Activated naive CD8-positive, alpha-beta T cell treated with anti-CD3 and anti-CD28 coated beads, Interleukin-2, amount 10 ng/mL, durations not matched to agents 7 days and 5 days (primary cell): ENCODE results near the gene TSPAN4. TPM values are rescaled to one million over a fixed set of nuclear protein-coding genes. Genes with fewer than 3 reads are reported as not detected.

ENCODE experiments used
- ATAC-seq: fragments of 150-1000 bp; cut with Tn5 transposase; one replicate; pipeline ENCODE4 v1.10.0; 2021; ENCODE audit warnings: low read depth, moderate library complexity
- POLR2A ChIA-PET: fragments of 350-600 bp; sonication (Branson Sonifier 250); formaldehyde crosslinking; loops from one replicate; lab custom pipeline; 2021; ENCODE audit warnings: antibody characterized with exemption; lab: Charles Lee
- DNase-seq: peaks from one replicate; pipeline ENCODE4 v3.0.0; 2021
- H3K27ac Mint-ChIP-seq: one replicate; pipeline ENCODE4 v1.8.0; 2022; ENCODE audit warnings: mild to moderate bottlenecking, mixed read lengths
- H3K27me3 Mint-ChIP-seq: one replicate; pipeline ENCODE4 v1.8.0; 2022; ENCODE audit warnings: mild to moderate bottlenecking, moderate library complexity, mixed read lengths
- H3K36me3 Mint-ChIP-seq: one replicate; pipeline ENCODE4 v1.8.0; 2021; ENCODE audit warnings: mild to moderate bottlenecking, mixed read lengths
- H3K4me1 Mint-ChIP-seq: one replicate; pipeline ENCODE4 v1.8.0; 2021; ENCODE audit warnings: mixed read lengths
- H3K4me3 Mint-ChIP-seq: one replicate; pipeline ENCODE4 v1.8.0; 2022; ENCODE audit warnings: mild to moderate bottlenecking, moderate library complexity, mixed read lengths
- H3K9me3 Mint-ChIP-seq: one replicate; pipeline ENCODE4 v1.8.0; 2021; ENCODE audit warnings: mixed read lengths
- total RNA-seq, 2 experiments: library from RNA; stranded (reverse); gene quantifications; one replicate each; pipeline ENCODE4 v1.2.3, GENCODE V29; 2021

The TSPAN4 gene, protein sequence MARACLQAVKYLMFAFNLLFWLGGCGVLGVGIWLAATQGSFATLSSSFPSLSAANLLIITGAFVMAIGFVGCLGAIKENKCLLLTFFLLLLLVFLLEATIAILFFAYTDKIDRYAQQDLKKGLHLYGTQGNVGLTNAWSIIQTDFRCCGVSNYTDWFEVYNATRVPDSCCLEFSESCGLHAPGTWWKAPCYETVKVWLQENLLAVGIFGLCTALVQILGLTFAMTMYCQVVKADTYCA
- 10 to 100 TPM; 19.0 to 20.3 TPM for total RNA-seq

DNA sequence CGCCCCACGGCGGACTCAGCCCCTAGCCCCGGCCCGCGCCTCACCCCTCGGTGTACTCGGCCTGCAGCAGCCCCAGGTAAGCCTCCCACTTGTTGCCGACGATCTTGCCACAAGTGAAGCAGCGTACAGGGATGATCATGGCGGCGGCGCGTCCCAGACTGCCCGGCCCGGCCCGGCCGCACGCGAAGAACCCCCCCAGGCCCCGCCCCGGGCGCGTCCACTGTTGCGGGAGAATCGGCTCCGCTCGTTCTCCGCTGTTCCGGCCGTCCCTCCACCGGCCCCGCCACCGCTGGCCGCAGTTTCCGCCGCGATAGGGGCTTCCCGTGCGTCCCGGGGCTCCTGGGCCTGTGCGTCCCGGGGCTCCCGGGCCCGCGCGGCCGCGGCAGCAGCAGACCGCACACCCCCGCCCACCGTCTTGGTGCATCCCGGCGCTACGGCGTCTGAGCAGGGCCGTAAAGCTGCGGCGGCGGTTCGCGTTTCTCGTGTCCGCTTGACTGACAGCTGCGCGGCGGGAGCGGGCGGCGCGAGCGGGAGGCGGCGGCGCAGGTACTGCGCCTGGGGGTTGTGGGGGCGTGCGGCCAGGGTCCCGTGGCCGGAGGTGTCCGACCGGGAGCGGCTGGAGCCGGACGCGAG is at the start of gene TSPAN4, which contains the start of gene POLR2L:
TSS of gene TSPAN4 (plus strand) at position 483 of the 633 bp plus-strand sequence. CDS start 7,453 bp downstream, outside the sequence.
TSS of gene POLR2L (minus strand) at position 160 of the 633 bp plus-strand sequence. CDS start at position 139, 21 bp downstream.
- Mint-ChIP-seq H3K27ac (peak within 1 kb of the TSS; percentile 82), H3K4me3 (peak within 1 kb of the TSS; percentile 87), H3K9me3 (no peaks in the 10 kb centered on the region), H3K36me3 (peaks cover 6% of the 10 kb centered on the region), H3K27me3 (no peaks in the 10 kb centered on the region), H3K4me1 (peaks cover 12% of the 10 kb centered on the region)
- ATAC-seq (peak; percentile 73), DNase-seq (peak; percentile 94)
- POLR2A ChIA-PET = interaction anchor here (0.6 to 4.8 kb wide), 9 partner anchors 12 to 1011 kb away, joined by 3 to 67 read pairs (median 5); partner anchors contain the start of genes CD151, CHID1, CRACR2B and LSP1

GRCh38 chr11:792873-793272 is 49.8 kb upstream of the TSPAN4 start:
- peaks cover 6% of the 10 kb centered on the region for H3K4me1 Mint-ChIP-seq
- no peaks in the 10 kb centered on the region for H3K27me3 Mint-ChIP-seq
- H3K4me3 Mint-ChIP-seq = no peak overlapping the region
- H3K27ac Mint-ChIP-seq = no peak overlapping the region
- H3K36me3 Mint-ChIP-seq = peaks cover 3% of the 10 kb centered on the region
- no peaks in the 10 kb centered on the region for H3K9me3 Mint-ChIP-seq
- no peak for ATAC-seq
- no peak for DNase-seq
- POLR2A ChIA-PET = interaction anchor here (1.1 kb wide), 2 partner anchors 9 to 15 kb away, joined by 3 to 5 read pairs; partner anchors contain the start of gene GATD1

GRCh38 chr11:793556-793955 is 49.1 kb upstream of the TSPAN4 start:
- no peak for DNase-seq
- H3K9me3 Mint-ChIP-seq = no peaks in the 10 kb centered on the region
- no peak overlapping the region for H3K27ac Mint-ChIP-seq
- no peak overlapping the region for H3K4me3 Mint-ChIP-seq
- H3K27me3 Mint-ChIP-seq = no peaks in the 10 kb centered on the region
- peaks cover 6% of the 10 kb centered on the region for H3K4me1 Mint-ChIP-seq
- ATAC-seq = no peak
- POLR2A ChIA-PET = interaction anchor here (1.1 kb wide), 2 partner anchors 10 to 16 kb away, joined by 3 to 5 read pairs; partner anchors contain the start of gene GATD1
- H3K36me3 Mint-ChIP-seq = peaks cover 3% of the 10 kb centered on the region

DNA sequence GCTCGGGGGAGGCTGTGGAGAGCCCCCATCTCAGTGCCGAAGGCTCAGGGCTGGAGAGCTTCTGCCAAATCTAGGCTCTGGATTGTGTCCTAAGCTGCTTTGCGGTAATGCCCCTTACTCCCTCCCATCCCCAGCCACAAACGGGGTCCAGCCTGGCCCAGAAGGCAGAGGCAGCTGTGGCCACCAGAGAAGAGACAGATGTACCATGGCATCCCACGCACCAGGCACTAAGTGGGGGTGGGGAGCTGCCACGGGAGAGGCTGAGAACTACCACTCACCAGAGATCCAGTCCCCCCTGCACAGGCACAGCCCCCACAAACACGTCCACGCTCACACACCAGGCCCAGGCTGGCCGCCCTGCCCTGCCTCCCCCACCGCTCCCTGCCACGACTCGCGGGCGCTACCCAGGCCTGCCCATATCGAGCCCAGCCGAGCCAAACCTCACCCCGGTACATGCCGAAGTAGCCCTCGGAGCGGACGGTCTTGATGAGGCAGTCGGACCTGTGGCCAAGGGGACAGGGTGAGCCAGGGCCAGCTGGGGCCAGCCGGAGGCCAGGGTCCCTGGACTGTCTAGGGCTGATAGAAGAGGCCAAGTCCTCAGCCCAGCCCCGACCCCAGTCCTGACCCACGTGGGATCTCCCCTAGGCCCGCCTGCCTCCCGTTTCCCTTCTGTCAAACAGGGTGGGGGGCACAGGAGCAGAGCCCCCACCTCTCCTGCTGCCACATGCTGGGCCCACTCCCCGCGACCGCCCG is 48.5 kb upstream of the TSPAN4 start:
- DNase-seq (no peak), ATAC-seq (no peak)
- POLR2A ChIA-PET = interaction anchor here (1.1 to 3.3 kb wide), 3 partner anchors 17 to 31 kb away, joined by 4 to 15 read pairs (median 5); partner anchors contain the start of gene GATD1
- H3K4me3 Mint-ChIP-seq = peak overlapping the region; percentile 42
- H3K9me3 Mint-ChIP-seq = no peaks in the 10 kb centered on the region
- peak overlapping the region; percentile 42 for H3K27ac Mint-ChIP-seq
- peaks cover 6% of the 10 kb centered on the region for H3K4me1 Mint-ChIP-seq
- H3K27me3 Mint-ChIP-seq = no peaks in the 10 kb centered on the region
- peaks cover 3% of the 10 kb centered on the region for H3K36me3 Mint-ChIP-seq

DNA sequence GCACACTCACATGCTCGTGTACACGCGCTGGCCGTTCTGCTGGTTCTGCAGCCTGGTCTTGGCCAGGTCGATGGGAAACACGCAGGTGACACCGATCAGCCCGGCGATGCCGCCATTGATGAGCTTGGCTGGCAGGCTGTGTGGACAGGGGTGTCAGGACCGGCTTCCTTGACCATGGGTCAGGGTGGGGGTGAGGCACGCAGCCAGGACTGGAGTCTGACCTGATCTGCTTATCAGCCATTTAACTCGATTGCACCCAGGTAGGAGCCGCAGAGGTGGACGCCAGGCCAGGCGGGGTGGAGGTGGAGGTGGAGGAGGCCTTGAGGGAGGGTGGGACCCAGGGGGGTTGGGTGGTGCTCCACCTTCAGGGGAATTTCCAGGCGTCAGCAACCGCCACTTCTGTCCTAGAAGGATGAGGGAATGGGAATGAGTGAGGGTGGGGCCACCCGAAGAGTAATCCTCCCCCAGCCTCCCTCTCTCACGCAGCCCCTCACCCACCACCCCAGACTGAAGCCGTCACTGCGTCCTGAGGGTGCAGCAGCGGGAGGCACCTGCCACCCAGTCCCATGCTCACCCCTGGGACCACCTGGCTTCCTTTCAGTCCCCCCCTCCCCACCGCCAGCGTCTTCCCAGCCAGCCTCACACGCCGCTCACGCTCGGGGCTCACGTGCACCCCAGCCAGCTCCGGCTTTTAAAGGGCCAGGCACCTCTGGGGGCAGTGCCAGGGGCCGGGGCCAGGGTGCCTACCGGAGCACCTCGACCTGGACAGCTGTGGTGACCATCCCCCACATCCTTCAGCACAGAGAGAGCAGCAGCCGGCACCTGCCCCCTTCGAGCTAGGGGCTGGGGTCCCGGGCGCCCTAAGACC is 47.7 kb upstream of the TSPAN4 start:
- no peaks in the 10 kb centered on the region for H3K9me3 Mint-ChIP-seq
- H3K4me3 Mint-ChIP-seq = peak overlapping the region; percentile 98
- peaks cover 3% of the 10 kb centered on the region for H3K36me3 Mint-ChIP-seq
- DNase-seq (no peak), ATAC-seq (no peak)
- no peaks in the 10 kb centered on the region for H3K27me3 Mint-ChIP-seq
- peaks cover 6% of the 10 kb centered on the region for H3K4me1 Mint-ChIP-seq
- peak overlapping the region; percentile 42 for H3K27ac Mint-ChIP-seq
- POLR2A ChIA-PET = interaction anchor here (1.1 to 3.3 kb wide), 7 partner anchors 9 to 31 kb away, joined by 3 to 20 read pairs (median 5); partner anchors contain the start of genes PNPLA2 and RPLP2

GRCh38 chr11:795634-796564 is 46.8 kb upstream of the TSPAN4 start:
- ATAC-seq (peak; percentile 48), DNase-seq (peak; percentile 76)
- POLR2A ChIA-PET = interaction anchor here (0.8 to 3.3 kb wide), 12 partner anchors 8 to 49 kb away, joined by 3 to 20 read pairs (median 5); partner anchors contain the start of genes PNPLA2, RPLP2 and TALDO1
- peaks cover 6% of the 10 kb centered on the region for H3K4me1 Mint-ChIP-seq
- no peaks in the 10 kb centered on the region for H3K27me3 Mint-ChIP-seq
- peaks cover 3% of the 10 kb centered on the region for H3K36me3 Mint-ChIP-seq
- no peaks in the 10 kb centered on the region for H3K9me3 Mint-ChIP-seq
- H3K27ac Mint-ChIP-seq = peak overlapping the region; percentile 95
- peak overlapping the region; percentile 98 for H3K4me3 Mint-ChIP-seq

- DNase-seq (no peak), ATAC-seq (peak; percentile 0)
- Mint-ChIP-seq H3K4me3 (peak overlapping the region; percentile 98), H3K27me3 (no peaks in the 10 kb centered on the region), H3K27ac (peak overlapping the region; percentile 95), H3K4me1 (peaks cover 6% of the 10 kb centered on the region), H3K9me3 (no peaks in the 10 kb centered on the region), H3K36me3 (peaks cover 3% of the 10 kb centered on the region)
- POLR2A ChIA-PET = interaction anchor here (0.5 to 3.3 kb wide), 10 partner anchors 9 to 50 kb away, joined by 3 to 20 read pairs (median 7); partner anchors contain the start of genes PNPLA2, RPLP2 and TALDO1
Measured at GRCh38 chr11:796565-797295, 45.9 kb upstream of the TSPAN4 start.

- peak; percentile 50 for ATAC-seq
- peak overlapping the region; percentile 95 for H3K27ac Mint-ChIP-seq
- H3K9me3 Mint-ChIP-seq = no peaks in the 10 kb centered on the region
- DNase-seq = peak; percentile 86
- H3K36me3 Mint-ChIP-seq = peaks cover 3% of the 10 kb centered on the region
- peaks cover 6% of the 10 kb centered on the region for H3K4me1 Mint-ChIP-seq
- H3K27me3 Mint-ChIP-seq = no peaks in the 10 kb centered on the region
- POLR2A ChIA-PET = interaction anchor here (0.5 to 3.3 kb wide), 6 partner anchors 9 to 51 kb away, joined by 3 to 20 read pairs (median 12); partner anchors contain the start of genes PNPLA2, RPLP2 and TALDO1
- peak overlapping the region; percentile 98 for H3K4me3 Mint-ChIP-seq
Measured at GRCh38 chr11:797296-798092, 45.2 kb upstream of the TSPAN4 start.

DNA sequence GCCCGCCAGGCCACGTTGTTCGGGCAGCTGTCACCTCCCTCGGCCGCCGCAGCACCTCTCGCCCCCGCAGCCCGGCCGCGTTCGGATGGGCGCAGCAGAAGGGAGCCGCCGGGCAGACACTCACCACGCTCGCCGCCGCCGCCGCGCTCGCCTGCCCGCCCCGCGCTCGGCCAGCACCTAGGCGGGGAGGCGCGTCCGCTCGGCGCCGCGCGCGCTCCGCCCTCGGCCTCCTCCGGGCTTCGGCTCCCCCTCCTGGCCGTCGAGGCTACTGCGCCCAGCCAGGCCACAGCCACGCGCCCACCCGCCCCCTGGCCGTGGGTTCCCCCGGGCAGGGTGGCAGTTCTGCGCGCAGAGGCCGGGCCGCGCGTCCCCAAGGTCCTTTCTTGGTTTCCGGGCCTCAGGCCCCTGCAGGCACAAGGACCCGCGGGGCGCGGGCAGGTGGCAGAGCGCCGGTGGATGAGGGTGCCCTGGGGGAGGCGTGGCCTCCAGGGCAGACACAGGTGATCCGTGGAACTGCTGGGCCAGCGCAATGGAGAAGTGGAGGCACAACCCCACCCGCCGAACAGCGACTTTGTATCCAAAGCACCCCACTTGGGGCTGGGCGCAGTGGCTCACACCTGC is 44.4 kb upstream of the TSPAN4 start, which contains the start of gene SLC25A22:
TSS of gene SLC25A22 (minus strand) at position 189 of the 621 bp plus-strand sequence. CDS start 3,275 bp downstream, outside the sequence.
- Mint-ChIP-seq H3K4me1 (peaks cover 6% of the 10 kb centered on the region), H3K27me3 (no peaks in the 10 kb centered on the region), H3K36me3 (peaks cover 3% of the 10 kb centered on the region), H3K4me3 (peak within 1 kb of the TSS; percentile 98), H3K9me3 (no peaks in the 10 kb centered on the region), H3K27ac (peak within 1 kb of the TSS; percentile 95)
- peak; percentile 96 for DNase-seq
- POLR2A ChIA-PET = interaction anchor here (2.1 kb wide), 1 partner anchor 8 kb away, joined by 10 read pairs; no protein-coding TSS in a partner anchor
- peak; percentile 48 for ATAC-seq
